HG03565 (cell line): Measurements from ENCODE around the gene CDKN2D.

Experiments
- ATAC-seq: cut with Tn5 transposase; IDR thresholded peaks from one replicate; pipeline ENCODE4 v1.9.1; 2021; ENCODE audit warnings: mild to moderate bottlenecking, moderate library complexity; ENCODE audit not compliant: unreplicated experiment

Gene CDKN2D

DNA sequence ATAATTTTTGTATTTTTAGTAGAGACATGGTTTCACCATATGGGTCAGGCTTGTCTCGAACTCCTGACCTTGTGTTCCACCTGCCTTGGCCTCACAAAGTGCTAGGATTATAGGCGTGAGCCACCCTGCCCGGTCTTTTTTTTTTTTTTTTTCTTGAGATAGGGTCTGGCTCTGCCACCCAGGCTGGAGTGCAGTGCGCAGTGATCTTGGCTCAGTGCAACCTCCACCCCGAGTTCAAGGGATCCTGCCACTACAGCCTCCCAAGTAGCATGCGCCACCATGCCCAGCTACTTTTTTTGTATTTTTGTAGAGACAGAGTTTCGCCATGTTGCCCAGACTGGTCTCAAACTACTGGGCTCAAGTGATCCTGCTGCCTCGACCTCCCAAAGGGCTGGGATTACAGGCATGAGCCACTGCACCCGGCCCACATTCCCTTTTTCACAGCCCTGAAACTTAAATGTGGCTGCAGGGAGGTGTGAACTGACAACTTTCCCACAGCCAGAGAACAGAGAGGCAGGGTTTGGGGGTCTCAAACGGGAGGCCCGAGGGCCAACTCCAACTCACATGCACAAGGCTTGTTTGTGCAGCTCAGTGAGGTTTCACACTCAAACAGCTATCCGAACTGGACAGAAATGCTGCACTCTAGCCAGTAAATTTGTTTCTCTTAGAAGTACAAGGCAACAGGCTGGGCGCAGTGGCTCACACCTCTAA lies 47.2 kb downstream of the CDKN2D start:
- no peak for ATAC-seq

DNA sequence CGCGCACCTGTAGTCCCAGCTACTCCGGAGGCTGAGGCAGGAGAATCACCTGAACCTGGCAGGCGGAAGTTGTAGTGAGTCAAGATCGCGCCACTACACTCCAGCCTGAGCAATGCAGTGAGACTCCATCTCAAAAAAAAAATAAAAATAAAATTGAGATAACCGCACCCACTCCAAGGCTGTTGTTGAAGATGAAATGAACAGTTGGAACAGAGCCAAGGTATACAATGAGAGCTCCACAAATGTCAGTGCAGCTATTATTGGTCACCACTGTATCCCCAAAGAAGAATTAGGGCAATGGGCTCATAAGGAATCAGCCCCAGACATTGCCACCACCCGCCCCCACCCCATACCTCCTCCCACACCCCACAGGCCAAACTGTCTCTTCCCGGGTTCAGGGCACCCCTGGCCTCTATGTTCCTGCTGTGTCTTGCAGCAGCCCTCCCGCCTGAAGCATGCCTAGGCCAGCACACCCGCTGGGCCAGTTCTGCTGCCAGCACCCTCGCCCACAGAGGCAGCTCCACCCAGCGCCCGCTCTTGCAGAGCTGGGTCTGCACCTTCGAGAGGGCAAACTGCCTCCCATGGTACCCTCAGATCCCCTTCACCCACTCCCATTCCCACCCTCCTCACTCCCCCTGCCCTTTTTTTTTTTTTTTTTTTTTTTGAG lies 48.0 kb downstream of the CDKN2D start:
- no peak for ATAC-seq

DNA sequence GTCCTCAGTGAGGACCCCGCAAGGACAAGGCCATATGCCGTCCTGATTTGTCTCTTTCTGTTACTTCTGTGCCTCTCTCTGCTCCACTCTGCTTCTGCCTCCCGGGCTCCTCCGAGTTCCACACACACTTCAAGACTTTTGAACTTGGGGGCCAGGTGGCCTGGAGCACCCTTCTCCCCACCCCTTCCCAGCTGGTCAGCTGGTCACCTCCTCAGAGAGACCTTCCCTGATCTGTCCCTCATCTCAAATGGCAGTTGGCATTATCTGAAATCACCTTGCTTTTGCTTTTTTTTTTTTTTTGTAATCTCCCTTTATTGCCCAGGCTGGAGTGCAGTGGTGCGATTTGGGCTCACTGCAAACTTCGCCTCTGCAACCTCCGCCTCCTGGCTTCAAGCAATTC lies 49.4 kb downstream of the CDKN2D start:
- no peak for ATAC-seq

DNA sequence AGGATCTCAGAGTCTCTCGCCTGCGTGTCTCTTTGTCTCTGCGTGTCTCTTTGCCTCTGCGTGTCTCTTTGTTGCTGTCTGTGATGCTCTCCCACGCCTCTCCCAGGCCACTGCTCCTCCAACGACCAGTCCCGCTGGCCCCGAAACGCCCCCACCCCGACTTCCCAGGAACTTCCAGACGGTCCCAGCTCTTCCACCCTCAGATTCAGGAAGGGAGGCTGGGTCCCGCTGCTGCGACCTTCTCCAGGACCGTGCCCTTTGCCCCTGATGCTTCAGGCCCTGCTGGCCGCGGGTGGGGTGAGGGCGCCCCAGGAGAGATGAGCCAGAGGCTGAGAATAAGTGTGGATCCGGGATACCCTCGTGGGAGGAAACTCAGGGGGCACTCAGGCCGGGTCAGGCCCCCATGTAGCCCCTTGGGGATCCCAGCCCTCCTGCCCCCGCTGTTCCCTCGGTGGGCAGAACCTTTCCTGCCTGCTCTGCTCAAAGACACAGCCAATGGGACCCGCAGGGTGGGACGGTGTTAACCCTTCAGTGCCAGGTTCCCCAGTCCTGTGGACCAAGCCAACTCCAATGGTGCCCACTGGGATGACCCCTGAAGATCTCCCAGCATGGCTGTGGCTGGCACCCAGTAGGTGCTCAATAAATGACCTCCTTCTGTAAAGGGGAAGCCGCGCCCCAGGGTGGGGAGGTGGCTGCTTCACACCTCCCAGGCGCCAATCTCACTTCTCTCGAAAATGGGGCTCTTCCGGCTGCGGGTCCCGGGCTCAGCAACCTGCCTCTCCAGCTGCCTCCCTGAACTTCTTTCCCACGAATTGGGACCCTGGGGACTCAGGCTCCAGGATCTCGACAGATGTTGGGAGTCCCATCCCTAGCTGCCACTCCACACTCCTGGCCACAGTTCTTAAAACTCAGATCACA lies 50.1 kb downstream of the CDKN2D start:
- no peak for ATAC-seq

DNA sequence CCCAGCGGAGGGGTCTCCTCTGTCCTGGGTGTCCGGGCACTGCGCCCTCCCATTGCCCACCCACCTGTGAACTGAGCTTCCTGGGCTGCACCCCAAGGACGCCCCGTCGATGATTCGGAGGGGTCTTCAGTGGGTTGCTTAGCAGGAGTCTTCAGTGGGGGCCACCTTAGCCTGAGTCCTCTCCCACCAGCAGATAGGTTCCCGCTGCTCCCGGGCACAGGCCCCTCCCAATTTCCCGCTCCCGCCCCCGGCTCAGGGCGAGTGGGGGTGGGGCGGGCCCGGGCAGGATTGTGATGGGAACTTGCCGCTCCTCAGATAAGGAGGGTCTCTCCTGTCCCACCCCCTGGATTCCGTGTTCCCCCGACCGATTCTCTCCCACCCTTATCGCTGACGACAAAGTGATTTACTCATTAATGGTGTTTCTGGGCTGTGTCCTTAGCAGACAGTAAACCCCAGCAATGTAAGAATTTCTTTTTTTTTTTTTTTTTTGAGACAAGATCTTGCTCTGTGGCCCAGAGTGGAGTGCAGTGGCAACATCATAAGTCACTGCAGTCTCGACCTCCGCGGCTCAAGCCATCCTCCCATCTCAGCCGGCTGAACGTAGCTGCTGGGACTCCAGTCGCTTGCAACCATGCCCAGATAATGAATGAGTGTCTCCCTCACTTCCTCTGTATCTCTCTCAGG lies 50.9 kb downstream of the CDKN2D start:
- ATAC-seq: no peak

DNA sequence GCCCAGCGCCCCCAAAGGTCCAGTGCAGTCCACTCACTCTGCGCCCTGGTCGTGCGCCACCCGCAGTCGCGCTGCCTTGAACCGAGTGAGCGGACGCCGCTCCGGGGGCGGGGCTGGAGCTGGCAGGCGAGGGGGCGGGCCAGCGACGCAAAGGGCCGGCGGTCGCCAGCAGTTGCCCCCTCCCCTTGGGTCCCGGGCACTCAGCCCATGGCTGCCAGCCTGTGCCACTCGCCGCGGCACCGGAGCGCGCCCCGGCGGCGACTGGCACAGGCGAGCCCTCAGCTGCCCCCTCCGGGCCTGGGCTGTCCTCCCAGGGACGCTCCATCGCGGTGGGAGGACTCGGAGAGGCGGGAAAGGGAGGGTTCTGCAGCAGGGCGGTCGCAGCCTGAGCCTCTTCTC lies 51.4 kb downstream of the CDKN2D start, which contains the start of gene S1PR5:
Gene S1PR5, minus strand, starts transcription at position 87 of the 399 bp plus-strand sequence. CDS start 2,436 bp downstream, outside the sequence.
- no peak for ATAC-seq

DNA sequence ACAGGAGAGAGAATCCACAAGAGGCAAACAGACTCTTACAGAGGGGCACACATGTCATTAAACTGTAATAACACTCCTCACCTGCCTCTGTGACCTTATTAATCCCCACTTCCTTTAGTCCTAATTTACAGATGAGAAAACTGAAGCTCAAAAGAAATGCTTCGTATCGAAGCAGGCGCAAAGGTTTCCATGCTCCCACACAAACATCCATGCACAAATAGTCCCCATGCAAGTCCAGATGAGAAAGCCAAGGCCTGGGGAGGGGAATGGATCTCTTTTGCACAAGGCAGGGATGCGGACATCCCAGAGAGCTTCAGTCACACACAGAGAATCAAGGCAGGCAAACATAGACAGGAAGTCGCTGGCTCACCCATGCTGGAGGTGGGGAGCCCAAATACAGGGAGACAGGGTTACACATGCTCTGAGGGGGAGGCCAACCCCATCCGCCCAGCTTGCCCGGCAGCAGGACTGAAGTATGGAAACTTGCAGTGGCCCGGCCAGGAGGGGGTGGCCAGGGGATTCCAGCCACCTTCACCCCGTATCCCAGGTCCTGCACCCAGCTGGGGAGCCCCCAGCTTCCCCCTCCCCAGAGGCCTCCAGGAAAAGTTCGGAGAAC lies 52.0 kb downstream of the CDKN2D start:
- ATAC-seq: no peak
